HepG2 (cell line): ENCODE data around the gene DNMT3B. TPM values are rescaled to one million over a fixed set of nuclear protein-coding genes. Genes with fewer than 3 reads are reported as not detected.

Source experiments
- AGO2 ChIP-seq: fragments of 200-400 bp; formaldehyde crosslinking; optimal IDR thresholded peaks from 2 replicates; pipeline ENCODE3; 2017; ENCODE audit warnings: mild to moderate bottlenecking, low read depth, low read length, moderate library complexity
- CHD2 ChIP-seq: IDR thresholded peaks from 2 replicates; pipeline ENCODE4 v1.6.1; 2011; ENCODE audit warnings: low read depth, low read length, improper control_type of control experiment
- GATA4 ChIP-seq: sonication (generic); IDR thresholded peaks from 2 replicates; pipeline ENCODE4 v1.6.1; 2016; ENCODE audit warnings: antibody characterized with exemption, low read depth, borderline replicate concordance
- IRX3 ChIP-seq: sonication (generic); formaldehyde crosslinking; IDR thresholded peaks from 2 replicates; pipeline ENCODE4 v1.8.1; 2023; ENCODE audit warnings: mild to moderate bottlenecking, low read depth, missing genetic modification reagents, borderline replicate concordance
- MAZ ChIP-seq, 2 experiments: sonication (generic) in 1 of 2; formaldehyde crosslinking in 1 of 2; IDR thresholded peaks; 2 replicates each; pipeline versions ENCODE4 v1.5.0 to v1.6.1; 2012 to 2020; ENCODE audit warnings: low read depth in 2 of 2, mild to moderate bottlenecking in 2 of 2, borderline replicate concordance in 1 of 2, improper control_type of control experiment in 1 of 2, low read length in 1 of 2, missing genetic modification reagents in 1 of 2, moderate library complexity in 1 of 2
- MLLT10 ChIP-seq: sonication (generic); formaldehyde crosslinking; IDR thresholded peaks from 2 replicates; pipeline ENCODE4 v1.4.0; 2020; ENCODE audit warnings: missing genetic modification reagents
- PITX1 ChIP-seq: sonication (generic); formaldehyde crosslinking; IDR thresholded peaks from 2 replicates; pipeline ENCODE4 v1.5.1; 2020; ENCODE audit warnings: mild to moderate bottlenecking, missing genetic modification reagents
- STAT5B ChIP-seq: sonication (generic); formaldehyde crosslinking; IDR thresholded peaks from 2 replicates; pipeline ENCODE4 v1.4.0; 2020; ENCODE audit warnings: missing genetic modification reagents
- ZBTB49 ChIP-seq: sonication (generic); formaldehyde crosslinking; IDR thresholded peaks from 2 replicates; pipeline ENCODE4 v1.4.0; 2020; ENCODE audit warnings: missing genetic modification reagents, borderline replicate concordance
- ZMYM3 ChIP-seq: sonication (generic); formaldehyde crosslinking; IDR thresholded peaks from 2 replicates; pipeline ENCODE4 v1.5.1; 2020; ENCODE audit warnings: mild to moderate bottlenecking, missing genetic modification reagents
- ZNF225 ChIP-seq: sonication (generic); formaldehyde crosslinking; IDR thresholded peaks from 2 replicates; pipeline ENCODE4 v1.4.0; 2020; ENCODE audit warnings: mild to moderate bottlenecking, missing genetic modification reagents
- ZNF333 ChIP-seq: sonication (generic); formaldehyde crosslinking; IDR thresholded peaks from 2 replicates; pipeline ENCODE4 v1.4.0; 2020; ENCODE audit warnings: mild to moderate bottlenecking, missing genetic modification reagents, borderline replicate concordance
- ZNF766 ChIP-seq: sonication (generic); formaldehyde crosslinking; IDR thresholded peaks from 2 replicates; pipeline ENCODE4 v1.5.0; 2020; ENCODE audit warnings: missing genetic modification reagents, borderline replicate concordance
- ZNF782 ChIP-seq: sonication (generic); formaldehyde crosslinking; IDR thresholded peaks from 2 replicates; pipeline ENCODE4 v1.4.0; 2020; ENCODE audit warnings: missing genetic modification reagents, mild to moderate bottlenecking, borderline replicate concordance
- ZNF792 ChIP-seq: IDR thresholded peaks from 2 replicates; pipeline ENCODE4 v1.6.1; 2016
- ZSCAN21 ChIP-seq: sonication (generic); formaldehyde crosslinking; IDR thresholded peaks from 2 replicates; pipeline ENCODE4 v1.8.0; 2022; ENCODE audit warnings: mild to moderate bottlenecking, missing genetic modification reagents, moderate library complexity, borderline replicate concordance
- polyA plus RNA-seq, 8 experiments: library from polyadenylated mRNA; depleted of rRNA in 3 of 8; stranded (reverse) in 7 of 8; unstranded in 1 of 8; fragments of >200 nt; fragmentation: Illumina TruSeq in 4 of 8; extraction: Trizol in 4 of 8; gene quantifications; 2 replicates each; pipeline versions ENCODE4 v1.2.1 to v1.2.3, GENCODE V29; 2011 to 2016; ENCODE audit warnings: low read depth in 4 of 8, missing spikeins in 1 of 8, mixed read lengths in 1 of 8; ENCODE audit not compliant: insufficient read depth in 1 of 8
- total RNA-seq, 5 experiments: library from RNA; depleted of rRNA; stranded (reverse); fragments of >200 nt; fragmentation: Illumina TruSeq; extraction: Trizol; gene quantifications; 2 replicates each; pipeline ENCODE4 v1.2.3, GENCODE V29; 2016; ENCODE audit warnings: low read depth in 1 of 5
- TF ChIP-seq, protein P1 (sequence below): sonication (generic); formaldehyde crosslinking; IDR thresholded peaks from 2 replicates; pipeline ENCODE4 v1.5.0; 2020; ENCODE audit warnings: mild to moderate bottlenecking, missing genetic modification reagents
- TF ChIP-seq, protein P2 (sequence below): sonication (generic); formaldehyde crosslinking; IDR thresholded peaks from 2 replicates; pipeline ENCODE4 v1.4.0; 2020; ENCODE audit warnings: low read depth, mild to moderate bottlenecking, missing genetic modification reagents
- TF ChIP-seq, protein P3 (sequence below), 2 experiments: sonication (generic) in 1 of 2; formaldehyde crosslinking in 1 of 2; IDR thresholded peaks; 2 replicates each; pipeline versions ENCODE4 v1.4.0 to v1.6.1; 2018 to 2020; ENCODE audit warnings: missing genetic modification reagents in 2 of 2, borderline replicate concordance in 1 of 2, low read depth in 1 of 2, mild to moderate bottlenecking in 1 of 2, missing biosample characterization in 1 of 2

DNMT3B gene
- total and polyA plus RNA-seq, 2 of the 13 experiments (the other 11 are each of a cell fraction or from before 2014, with no cell fraction given) = 3.8 to 13.9 TPM

GRCh38 chr20:32743237-32744112, 18.7 kb upstream of the DNMT3B start, which contains the start of gene COMMD7 (continued):
- TF ChIP-seq AGO2 = no peak
- TF ChIP-seq IRX3 (CRISPR knock-in tag) = 0 out of 2 replicates have a peak, but pooled peaks have one; percentile 23
- TF ChIP-seq ZSCAN21 (CRISPR knock-in tag) = peak; percentile 64; the same call in 1 of the 2 replicates
- TF ChIP-seq MLLT10 = no peak
- TF ChIP-seq, protein P1, sequence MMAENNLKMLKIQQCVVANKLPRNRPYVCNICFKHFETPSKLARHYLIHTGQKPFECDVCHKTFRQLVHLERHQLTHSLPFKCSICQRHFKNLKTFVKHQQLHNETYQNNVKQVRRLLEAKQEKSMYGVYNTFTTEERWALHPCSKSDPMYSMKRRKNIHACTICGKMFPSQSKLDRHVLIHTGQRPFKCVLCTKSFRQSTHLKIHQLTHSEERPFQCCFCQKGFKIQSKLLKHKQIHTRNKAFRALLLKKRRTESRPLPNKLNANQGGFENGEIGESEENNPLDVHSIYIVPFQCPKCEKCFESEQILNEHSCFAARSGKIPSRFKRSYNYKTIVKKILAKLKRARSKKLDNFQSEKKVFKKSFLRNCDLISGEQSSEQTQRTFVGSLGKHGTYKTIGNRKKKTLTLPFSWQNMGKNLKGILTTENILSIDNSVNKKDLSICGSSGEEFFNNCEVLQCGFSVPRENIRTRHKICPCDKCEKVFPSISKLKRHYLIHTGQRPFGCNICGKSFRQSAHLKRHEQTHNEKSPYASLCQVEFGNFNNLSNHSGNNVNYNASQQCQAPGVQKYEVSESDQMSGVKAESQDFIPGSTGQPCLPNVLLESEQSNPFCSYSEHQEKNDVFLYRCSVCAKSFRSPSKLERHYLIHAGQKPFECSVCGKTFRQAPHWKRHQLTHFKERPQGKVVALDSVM = peak; percentile 73; the same call in 1 of the 2 replicates
- TF ChIP-seq ZNF792 = 0 out of 2 replicates have a peak, but pooled peaks have one; percentile 39
- 0 out of 2 replicates have a peak, but pooled peaks have one; percentile 77 for TF ChIP-seq STAT5B (CRISPR knock-in tag)
- 0 out of 2 replicates have a peak, but pooled peaks have one; percentile 28 for TF ChIP-seq ZNF782 (CRISPR knock-in tag)
- 0 out of 2 replicates have a peak, but pooled peaks have one; percentile 10 for TF ChIP-seq PITX1 (CRISPR knock-in tag)
- 0 out of 2 replicates have a peak, but pooled peaks have one; percentile 29 for TF ChIP-seq CHD2
- TF ChIP-seq, protein P2, sequence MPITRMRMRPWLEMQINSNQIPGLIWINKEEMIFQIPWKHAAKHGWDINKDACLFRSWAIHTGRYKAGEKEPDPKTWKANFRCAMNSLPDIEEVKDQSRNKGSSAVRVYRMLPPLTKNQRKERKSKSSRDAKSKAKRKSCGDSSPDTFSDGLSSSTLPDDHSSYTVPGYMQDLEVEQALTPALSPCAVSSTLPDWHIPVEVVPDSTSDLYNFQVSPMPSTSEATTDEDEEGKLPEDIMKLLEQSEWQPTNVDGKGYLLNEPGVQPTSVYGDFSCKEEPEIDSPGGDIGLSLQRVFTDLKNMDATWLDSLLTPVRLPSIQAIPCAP (CRISPR knock-in tag) = no peak; the same call in 1 of the 2 replicates
- peak; percentile 21; the same call in 1 of the 2 replicates for TF ChIP-seq ZNF333 (CRISPR knock-in tag)
- TF ChIP-seq GATA4 = no peak
- TF ChIP-seq MAZ (IDR thresholded peaks at IDR 0.05; ENCODE audit: borderline replicate concordance, low read depth, low read length) = no peak
- TF ChIP-seq MAZ (CRISPR knock-in tag; IDR thresholded peaks at IDR 0.05; ENCODE audit: low read depth) = peak; percentile 90
- TF ChIP-seq ZNF225 (CRISPR knock-in tag) = 0 out of 2 replicates have a peak, but pooled peaks have one; percentile 59
- peak; percentile 86 for TF ChIP-seq ZMYM3
- 0 out of 2 replicates have a peak, but pooled peaks have one; percentile 42 for TF ChIP-seq ZBTB49 (CRISPR knock-in tag)
- peak; percentile 89; the same call in 1 of the 2 replicates for TF ChIP-seq ZNF766
- TF ChIP-seq, protein P3, sequence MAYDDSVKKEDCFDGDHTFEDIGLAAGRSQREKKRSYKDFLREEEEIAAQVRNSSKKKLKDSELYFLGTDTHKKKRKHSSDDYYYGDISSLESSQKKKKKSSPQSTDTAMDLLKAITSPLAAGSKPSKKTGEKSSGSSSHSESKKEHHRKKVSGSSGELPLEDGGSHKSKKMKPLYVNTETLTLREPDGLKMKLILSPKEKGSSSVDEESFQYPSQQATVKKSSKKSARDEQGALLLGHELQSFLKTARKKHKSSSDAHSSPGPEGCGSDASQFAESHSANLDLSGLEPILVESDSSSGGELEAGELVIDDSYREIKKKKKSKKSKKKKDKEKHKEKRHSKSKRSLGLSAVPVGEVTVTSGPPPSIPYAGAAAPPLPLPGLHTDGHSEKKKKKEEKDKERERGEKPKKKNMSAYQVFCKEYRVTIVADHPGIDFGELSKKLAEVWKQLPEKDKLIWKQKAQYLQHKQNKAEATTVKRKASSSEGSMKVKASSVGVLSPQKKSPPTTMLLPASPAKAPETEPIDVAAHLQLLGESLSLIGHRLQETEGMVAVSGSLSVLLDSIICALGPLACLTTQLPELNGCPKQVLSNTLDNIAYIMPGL (CRISPR knock-in tag; IDR thresholded peaks at IDR 0.05; ENCODE audit: borderline replicate concordance in 1 of 2, low read depth in 1 of 2) = peak; percentile 67 to 78; a peak in 3 of 4 replicates
